Measurements from ENCODE around the gene CPSF4.

CPSF4 gene

DNA sequence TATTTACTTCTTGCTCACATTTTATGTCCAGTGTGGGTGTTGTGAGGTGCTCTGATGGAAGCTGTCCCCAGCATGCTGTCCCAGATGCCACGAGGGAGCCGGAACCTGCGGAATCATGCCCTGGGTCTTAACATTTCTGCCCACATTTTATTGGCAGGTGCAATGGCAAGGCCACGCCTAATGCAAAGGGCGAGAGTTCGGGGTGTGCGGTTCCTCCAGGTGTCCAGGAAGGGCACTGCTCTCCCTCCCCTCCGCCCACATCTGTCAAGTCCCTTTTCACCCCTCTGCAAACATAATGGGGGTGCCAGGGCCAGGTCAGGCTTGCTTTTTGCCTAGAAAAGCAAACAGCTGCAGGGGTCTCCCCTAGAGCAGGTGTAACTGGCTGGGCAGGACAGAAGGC is 46.7 kb upstream of the CPSF4 start:
- Histone ChIP-seq H3K9me2 (replicated peaks; ENCODE audit: insufficient read depth, low read length) (no peaks in the 10 kb centered on the region), H3K27me3 (ENCODE audit: low read length) (no peaks in the 10 kb centered on the region), H4K20me1 (ENCODE audit: low read depth, low read length) (no peaks in the 10 kb centered on the region; the same call in 1 of the 2 replicates), H3K27ac (ENCODE audit: low read depth, low read length) (no peak overlapping the region), H2AFZ (ENCODE audit: low read depth, low read length, severe bottlenecking) (no peak overlapping the region), H3K36me3 (ENCODE audit: low read length) (no peaks in the 10 kb centered on the region), H3K9ac (ENCODE audit: low read length) (no peak overlapping the region), H3K9me3 (ENCODE audit: insufficient read depth, low read length) (no peaks in the 10 kb centered on the region), H3K79me2 (ENCODE audit: insufficient read depth, low read length) (no peaks in the 10 kb centered on the region), H3F3A (ENCODE audit: insufficient read depth) (peaks cover 32% of the 10 kb centered on the region), H3K4me2 (ENCODE audit: low read depth, low read length, poor library complexity, severe bottlenecking) (no peak overlapping the region), H3K4me3 (ENCODE audit: insufficient read depth, low read length, poor library complexity, severe bottlenecking) (no peak overlapping the region)
- TF ChIP-seq, protein P1, sequence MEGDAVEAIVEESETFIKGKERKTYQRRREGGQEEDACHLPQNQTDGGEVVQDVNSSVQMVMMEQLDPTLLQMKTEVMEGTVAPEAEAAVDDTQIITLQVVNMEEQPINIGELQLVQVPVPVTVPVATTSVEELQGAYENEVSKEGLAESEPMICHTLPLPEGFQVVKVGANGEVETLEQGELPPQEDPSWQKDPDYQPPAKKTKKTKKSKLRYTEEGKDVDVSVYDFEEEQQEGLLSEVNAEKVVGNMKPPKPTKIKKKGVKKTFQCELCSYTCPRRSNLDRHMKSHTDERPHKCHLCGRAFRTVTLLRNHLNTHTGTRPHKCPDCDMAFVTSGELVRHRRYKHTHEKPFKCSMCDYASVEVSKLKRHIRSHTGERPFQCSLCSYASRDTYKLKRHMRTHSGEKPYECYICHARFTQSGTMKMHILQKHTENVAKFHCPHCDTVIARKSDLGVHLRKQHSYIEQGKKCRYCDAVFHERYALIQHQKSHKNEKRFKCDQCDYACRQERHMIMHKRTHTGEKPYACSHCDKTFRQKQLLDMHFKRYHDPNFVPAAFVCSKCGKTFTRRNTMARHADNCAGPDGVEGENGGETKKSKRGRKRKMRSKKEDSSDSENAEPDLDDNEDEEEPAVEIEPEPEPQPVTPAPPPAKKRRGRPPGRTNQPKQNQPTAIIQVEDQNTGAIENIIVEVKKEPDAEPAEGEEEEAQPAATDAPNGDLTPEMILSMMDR (IDR thresholded peaks at IDR 0.05; ENCODE audit: insufficient read depth, low read length, poor library complexity, severe bottlenecking), result no peak
- no peak for TF ChIP-seq EZH2phosphoT487 (conservative IDR thresholded peaks at IDR 0.05; ENCODE audit: low read length)

DNA sequence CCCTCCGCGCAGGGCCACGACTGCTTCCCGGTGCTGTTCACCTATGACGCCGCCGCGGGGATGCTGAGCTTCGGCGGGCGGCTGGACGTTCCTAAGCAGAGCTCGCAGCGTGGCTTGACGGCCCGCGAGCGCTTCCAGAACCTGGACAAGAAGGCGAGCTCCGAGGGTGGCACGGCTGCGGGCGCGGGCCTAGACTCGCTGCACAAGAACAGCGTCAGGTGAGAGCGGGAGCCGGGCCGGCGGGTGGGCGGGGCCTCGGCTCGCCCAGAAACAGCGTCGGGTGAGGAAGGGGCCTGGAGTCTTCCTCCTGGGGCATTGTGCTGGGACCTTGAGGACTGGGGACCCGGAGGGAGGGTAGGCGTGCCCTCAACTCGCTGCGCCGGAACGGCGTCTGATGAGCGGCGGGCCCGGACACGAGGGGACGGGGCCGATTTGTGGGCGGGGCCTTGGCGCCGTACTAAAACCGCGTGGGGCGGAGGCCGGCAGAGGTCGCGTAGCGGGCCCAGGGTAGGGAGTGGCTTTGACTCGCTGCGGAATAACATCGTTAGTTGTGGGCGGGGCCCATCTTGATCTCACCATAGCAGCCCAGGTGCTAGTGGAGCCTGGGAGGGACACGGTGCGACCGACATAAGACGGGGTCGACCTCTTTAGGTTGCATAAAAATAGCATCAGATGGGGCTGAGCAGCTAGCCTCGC is 45.9 kb upstream of the CPSF4 start:
- Histone ChIP-seq H4K20me1 (ENCODE audit: low read depth, low read length) (no peaks in the 10 kb centered on the region; the same call in 1 of the 2 replicates), H3K9me2 (replicated peaks; ENCODE audit: insufficient read depth, low read length) (no peaks in the 10 kb centered on the region), H3K79me2 (ENCODE audit: insufficient read depth, low read length) (no peaks in the 10 kb centered on the region), H3F3A (ENCODE audit: insufficient read depth) (peaks cover 33% of the 10 kb centered on the region), H3K27ac (ENCODE audit: low read depth, low read length) (peak overlapping the region; percentile 21; the same call in 1 of the 2 replicates), H3K4me3 (ENCODE audit: insufficient read depth, low read length, poor library complexity, severe bottlenecking) (no peak overlapping the region), H3K9ac (ENCODE audit: low read length) (no peak overlapping the region), H3K9me3 (ENCODE audit: insufficient read depth, low read length) (no peaks in the 10 kb centered on the region), H3K27me3 (ENCODE audit: low read length) (no peaks in the 10 kb centered on the region), H3K4me2 (ENCODE audit: low read depth, low read length, poor library complexity, severe bottlenecking) (peak overlapping the region; percentile 11), H2AFZ (ENCODE audit: low read depth, low read length, severe bottlenecking) (no peak overlapping the region), H3K36me3 (ENCODE audit: low read length) (no peaks in the 10 kb centered on the region)
- TF ChIP-seq EZH2phosphoT487 (conservative IDR thresholded peaks at IDR 0.05; ENCODE audit: low read length), result no peak
- TF ChIP-seq, protein P1 (IDR thresholded peaks at IDR 0.05; ENCODE audit: insufficient read depth, low read length, poor library complexity, severe bottlenecking), result no peak

DNA sequence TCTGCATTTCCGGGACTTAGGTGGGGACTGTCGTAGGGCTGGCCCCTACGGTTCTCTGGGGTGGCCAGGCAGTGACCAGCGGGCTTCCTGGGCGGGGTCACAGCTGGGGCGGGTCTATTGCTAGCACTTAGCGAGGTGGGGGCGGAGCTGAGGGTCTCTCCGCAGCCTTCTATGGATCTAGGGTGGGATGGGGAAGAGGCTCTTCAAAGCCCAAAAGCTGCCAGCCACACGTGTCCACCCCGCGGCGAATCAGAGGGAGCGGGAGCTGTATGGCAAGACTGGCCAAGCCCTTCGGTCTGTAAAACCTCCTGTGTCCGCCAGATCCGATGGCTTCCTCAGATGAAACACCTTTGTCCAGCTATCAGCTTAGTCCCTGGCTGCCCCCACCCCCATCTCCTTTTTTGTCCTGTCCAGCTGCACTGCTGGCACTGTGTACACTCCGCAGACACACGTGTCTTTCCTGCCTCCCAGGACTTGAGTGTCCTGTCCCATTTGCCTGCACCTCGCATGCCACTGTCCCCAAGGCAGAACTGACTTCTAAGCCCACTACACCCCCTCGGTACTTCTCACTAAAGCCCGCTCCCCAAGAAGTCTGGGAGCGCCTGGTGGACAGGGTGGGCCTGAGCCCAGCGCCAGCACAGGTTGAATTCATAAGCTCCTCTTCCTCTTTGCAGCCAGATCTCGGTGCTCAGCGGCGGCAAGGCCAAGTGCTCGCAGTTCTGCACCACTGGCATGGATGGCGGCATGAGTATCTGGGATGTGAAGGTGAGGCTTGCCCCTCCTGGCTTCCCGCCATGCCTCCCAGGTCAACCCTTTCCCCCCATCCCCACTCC is 45.2 kb upstream of the CPSF4 start:
- H3K4me3 ChIP-seq (ENCODE audit: insufficient read depth, low read length, poor library complexity, severe bottlenecking), result no peak overlapping the region
- no peaks in the 10 kb centered on the region for H3K27me3 ChIP-seq (ENCODE audit: low read length)
- H3K36me3 ChIP-seq (ENCODE audit: low read length), result no peaks in the 10 kb centered on the region
- peak overlapping the region; percentile 21; the same call in 1 of the 2 replicates for H3K27ac ChIP-seq (ENCODE audit: low read depth, low read length)
- H3K79me2 ChIP-seq (ENCODE audit: insufficient read depth, low read length), result no peaks in the 10 kb centered on the region
- no peak overlapping the region for H3K4me2 ChIP-seq (ENCODE audit: low read depth, low read length, poor library complexity, severe bottlenecking)
- peaks cover 37% of the 10 kb centered on the region for H3F3A ChIP-seq (ENCODE audit: insufficient read depth)
- H3K9me2 ChIP-seq (replicated peaks; ENCODE audit: insufficient read depth, low read length), result no peaks in the 10 kb centered on the region
- no peak overlapping the region for H2AFZ ChIP-seq (ENCODE audit: low read depth, low read length, severe bottlenecking)
- no peak for TF ChIP-seq EZH2phosphoT487 (conservative IDR thresholded peaks at IDR 0.05; ENCODE audit: low read length)
- TF ChIP-seq, protein P1 (IDR thresholded peaks at IDR 0.05; ENCODE audit: insufficient read depth, low read length, poor library complexity, severe bottlenecking), result no peak
- no peaks in the 10 kb centered on the region for H3K9me3 ChIP-seq (ENCODE audit: insufficient read depth, low read length)
- no peak overlapping the region for H3K9ac ChIP-seq (ENCODE audit: low read length)
- no peaks in the 10 kb centered on the region; the same call in 1 of the 2 replicates for H4K20me1 ChIP-seq (ENCODE audit: low read depth, low read length)
